Activated T-cell treated with anti-CD3 and anti-CD28 coated beads for 24 hours (primary cell): ENCODE data around the gene OLA1.

ENCODE experiments used
- DNase-seq: peaks from one replicate; pipeline ENCODE4 v3.0.0-alpha.2; 2020; ENCODE audit warnings: low read depth

OLA1 gene

GRCh38 chr2:174177316-174177890 lies 70.9 kb downstream of the OLA1 start:
- no peak for DNase-seq

- DNase-seq = no peak
Measured at GRCh38 chr2:174176898-174177297, 71.4 kb downstream of the OLA1 start.

GRCh38 chr2:174174741-174175140 lies 73.6 kb downstream of the OLA1 start:
- no peak for DNase-seq

- no peak for DNase-seq
Measured at GRCh38 chr2:174172802-174173355, 75.5 kb downstream of the OLA1 start.

- DNase-seq = no peak
Measured at GRCh38 chr2:174171686-174172445, 76.5 kb downstream of the OLA1 start.

- no peak for DNase-seq
Measured at GRCh38 chr2:174169372-174169771, 79.0 kb downstream of the OLA1 start.

- no peak for DNase-seq
Measured at GRCh38 chr2:174166261-174166660, 82.1 kb downstream of the OLA1 start.

GRCh38 chr2:174161490-174161889 lies 86.8 kb downstream of the OLA1 start:
- no peak for DNase-seq

GRCh38 chr2:174158003-174158402 lies 90.3 kb downstream of the OLA1 start:
- DNase-seq = no peak

- DNase-seq = no peak
Measured at GRCh38 chr2:174157053-174157452, 91.3 kb downstream of the OLA1 start.

- DNase-seq = no peak
Measured at GRCh38 chr2:174153757-174154680, 94.3 kb downstream of the OLA1 start.

GRCh38 chr2:174149530-174149929 lies 98.8 kb downstream of the OLA1 start:
- DNase-seq = no peak

GRCh38 chr2:174148833-174149232 lies 99.5 kb downstream of the OLA1 start:
- no peak for DNase-seq

- no peak for DNase-seq
Measured at GRCh38 chr2:174145827-174146226, 102.5 kb downstream of the OLA1 start.

GRCh38 chr2:174142290-174142689 lies 106.0 kb downstream of the OLA1 start:
- no peak for DNase-seq

- DNase-seq = no peak
Measured at GRCh38 chr2:174138161-174138560, 110.2 kb downstream of the OLA1 start.

- DNase-seq = no peak
Measured at GRCh38 chr2:174135981-174136380, 112.4 kb downstream of the OLA1 start.

GRCh38 chr2:174125090-174125489 lies 123.2 kb downstream of the OLA1 start:
- DNase-seq = no peak

GRCh38 chr2:174124181-174124580 lies 124.2 kb downstream of the OLA1 start:
- DNase-seq = no peak

GRCh38 chr2:174122185-174122584 lies 126.1 kb downstream of the OLA1 start:
- no peak for DNase-seq

- DNase-seq = no peak
Measured at GRCh38 chr2:174121612-174122011, 126.7 kb downstream of the OLA1 start.

GRCh38 chr2:174121175-174121574 lies 127.2 kb downstream of the OLA1 start:
- DNase-seq = no peak

- peak; percentile 14 for DNase-seq
Measured at GRCh38 chr2:174120346-174120745, 128.0 kb downstream of the OLA1 start.
